Activated CD8-positive, alpha-beta T cell treated with anti-CD3 and anti-CD28 coated beads for 36 hours (primary cell): Measurements from ENCODE around the gene GOLGA8N. TPM values are rescaled to one million over a fixed set of nuclear protein-coding genes. Genes with fewer than 3 reads are reported as not detected.
"Not testable (repeated sequence)": the region's sequence is repeated elsewhere in the genome, so short reads cannot be mapped to it uniquely, and the experiment has no call there.

ENCODE experiments used
- ATAC-seq: fragments of 200-7000 bp; cut with Tn5 transposase; one replicate; pipeline ENCODE4 v1.10.0; 2021; ENCODE audit warnings: mild to moderate bottlenecking, moderate library complexity
- CTCF ChIA-PET: fragments of 350-600 bp; sonication (Branson Sonifier 250); formaldehyde crosslinking; loops from one replicate; lab custom pipeline; 2021; ENCODE audit warnings: antibody characterized with exemption; lab: Charles Lee
- POLR2A ChIA-PET: fragments of 350-600 bp; sonication (Branson Sonifier 250); formaldehyde crosslinking; loops from one replicate; lab custom pipeline; 2021; ENCODE audit warnings: antibody characterized with exemption; lab: Charles Lee
- DNase-seq: peaks from one replicate; pipeline ENCODE4 v3.0.0-alpha.2; 2020
- H3K27ac Mint-ChIP-seq: one replicate; pipeline ENCODE4 v1.8.0; 2021; ENCODE audit warnings: mild to moderate bottlenecking, mixed read lengths
- H3K27me3 Mint-ChIP-seq: one replicate; pipeline ENCODE4 v1.8.0; 2021; ENCODE audit warnings: mixed read lengths
- H3K36me3 Mint-ChIP-seq: one replicate; pipeline ENCODE4 v1.8.0; 2021; ENCODE audit warnings: low read depth, mixed read lengths
- H3K4me1 Mint-ChIP-seq: one replicate; pipeline ENCODE4 v1.8.0; 2021; ENCODE audit warnings: low read depth, mixed read lengths
- H3K4me3 Mint-ChIP-seq: one replicate; pipeline ENCODE4 v1.8.0; 2021; ENCODE audit warnings: mild to moderate bottlenecking, moderate library complexity, mixed read lengths
- H3K9me3 Mint-ChIP-seq: one replicate; pipeline ENCODE4 v1.8.0; 2021; ENCODE audit warnings: mixed read lengths
- intact Hi-C: fragments of 100-400 bp; cut with micrococcal nuclease; formaldehyde crosslinking; loops from one replicate; pipeline ENCODE4 v1.10.0; 2022
- total RNA-seq, 2 experiments: library from RNA; stranded (reverse); gene quantifications; one replicate each; pipeline ENCODE4 v1.2.3, GENCODE V29; 2021
- TF ChIP-seq, protein P1 (sequence below): fragments of 200-600 bp; IDR thresholded peaks from one replicate; pipeline ENCODE4 v1.8.0; 2022; ENCODE audit warnings: antibody characterized with exemption, mild to moderate bottlenecking

The GOLGA8N gene
- total RNA-seq, 2 experiments from 2014 or later: 4.9 to 7.4 TPM

DNA sequence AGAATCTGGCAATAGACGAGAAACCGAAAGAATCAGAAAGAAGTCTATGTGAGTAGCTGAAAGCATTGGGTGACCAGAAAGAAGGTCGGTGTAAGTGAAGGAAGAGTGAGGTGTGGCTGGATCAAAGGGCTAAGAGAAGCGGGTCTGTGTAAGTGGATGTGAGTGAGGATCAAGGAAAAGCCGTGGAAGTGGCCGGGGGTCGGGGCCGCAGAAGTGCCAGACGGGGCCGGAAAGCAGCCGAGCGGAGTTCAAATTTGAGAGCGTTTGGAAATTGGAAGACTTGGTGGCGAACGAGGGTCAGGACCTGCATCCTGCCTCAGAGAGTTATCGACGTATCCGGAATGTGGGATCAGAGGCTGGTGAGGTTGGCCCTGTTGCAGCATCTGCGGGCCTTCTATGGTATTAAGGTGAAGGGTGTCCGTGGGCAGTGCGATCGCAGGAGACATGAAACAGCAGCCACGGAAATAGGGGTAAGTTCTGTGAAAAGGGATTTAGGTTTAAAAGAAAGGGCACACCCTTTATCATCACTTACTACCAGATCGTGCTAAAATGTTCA, 22.7 kb downstream of the GOLGA8N start:
- DNase-seq (peak; percentile 29), ATAC-seq (peak; percentile 2)
- H3K27me3 Mint-ChIP-seq, H3K4me1 Mint-ChIP-seq, intact Hi-C loops, POLR2A ChIA-PET, H3K9me3 Mint-ChIP-seq, CTCF ChIA-PET: not testable (repeated sequence)
- H3K36me3 Mint-ChIP-seq: peaks cover 19% of the 10 kb centered on the region
- peak overlapping the region; percentile 95 for H3K4me3 Mint-ChIP-seq
- H3K27ac Mint-ChIP-seq: peak overlapping the region; percentile 98

DNA sequence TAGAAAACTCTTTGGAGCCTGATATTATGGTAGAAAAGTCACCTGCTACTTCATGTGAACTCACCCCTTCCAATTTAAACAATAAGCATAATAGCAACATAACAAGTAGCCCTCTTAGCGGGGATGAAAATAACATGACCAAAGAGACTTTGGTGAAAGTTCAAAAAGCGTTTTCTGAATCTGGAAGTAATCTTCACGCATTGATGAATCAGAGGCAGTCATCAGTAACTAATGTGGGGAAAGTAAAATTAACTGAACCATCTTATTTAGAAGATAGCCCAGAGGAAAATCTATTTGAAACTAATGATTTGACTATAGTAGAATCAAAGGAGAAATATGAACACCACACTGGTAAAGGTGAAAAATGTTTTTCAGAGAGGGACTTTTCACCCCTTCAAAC, 43.2 kb downstream of the GOLGA8N start:
- Mint-ChIP-seq H3K9me3 (no peaks in the 10 kb centered on the region), H3K4me3 (no peak overlapping the region), H3K36me3 (peaks cover 51% of the 10 kb centered on the region), H3K27ac (no peak overlapping the region), H3K27me3 (peaks cover 2% of the 10 kb centered on the region), H3K4me1 (no peaks in the 10 kb centered on the region)
- TF ChIP-seq, protein P1, sequence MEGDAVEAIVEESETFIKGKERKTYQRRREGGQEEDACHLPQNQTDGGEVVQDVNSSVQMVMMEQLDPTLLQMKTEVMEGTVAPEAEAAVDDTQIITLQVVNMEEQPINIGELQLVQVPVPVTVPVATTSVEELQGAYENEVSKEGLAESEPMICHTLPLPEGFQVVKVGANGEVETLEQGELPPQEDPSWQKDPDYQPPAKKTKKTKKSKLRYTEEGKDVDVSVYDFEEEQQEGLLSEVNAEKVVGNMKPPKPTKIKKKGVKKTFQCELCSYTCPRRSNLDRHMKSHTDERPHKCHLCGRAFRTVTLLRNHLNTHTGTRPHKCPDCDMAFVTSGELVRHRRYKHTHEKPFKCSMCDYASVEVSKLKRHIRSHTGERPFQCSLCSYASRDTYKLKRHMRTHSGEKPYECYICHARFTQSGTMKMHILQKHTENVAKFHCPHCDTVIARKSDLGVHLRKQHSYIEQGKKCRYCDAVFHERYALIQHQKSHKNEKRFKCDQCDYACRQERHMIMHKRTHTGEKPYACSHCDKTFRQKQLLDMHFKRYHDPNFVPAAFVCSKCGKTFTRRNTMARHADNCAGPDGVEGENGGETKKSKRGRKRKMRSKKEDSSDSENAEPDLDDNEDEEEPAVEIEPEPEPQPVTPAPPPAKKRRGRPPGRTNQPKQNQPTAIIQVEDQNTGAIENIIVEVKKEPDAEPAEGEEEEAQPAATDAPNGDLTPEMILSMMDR: no peak
- CTCF ChIA-PET: no interaction called here
- ATAC-seq (no peak), DNase-seq (no peak)
- intact Hi-C loops: no loop called here
- POLR2A ChIA-PET: no interaction called here

DNA sequence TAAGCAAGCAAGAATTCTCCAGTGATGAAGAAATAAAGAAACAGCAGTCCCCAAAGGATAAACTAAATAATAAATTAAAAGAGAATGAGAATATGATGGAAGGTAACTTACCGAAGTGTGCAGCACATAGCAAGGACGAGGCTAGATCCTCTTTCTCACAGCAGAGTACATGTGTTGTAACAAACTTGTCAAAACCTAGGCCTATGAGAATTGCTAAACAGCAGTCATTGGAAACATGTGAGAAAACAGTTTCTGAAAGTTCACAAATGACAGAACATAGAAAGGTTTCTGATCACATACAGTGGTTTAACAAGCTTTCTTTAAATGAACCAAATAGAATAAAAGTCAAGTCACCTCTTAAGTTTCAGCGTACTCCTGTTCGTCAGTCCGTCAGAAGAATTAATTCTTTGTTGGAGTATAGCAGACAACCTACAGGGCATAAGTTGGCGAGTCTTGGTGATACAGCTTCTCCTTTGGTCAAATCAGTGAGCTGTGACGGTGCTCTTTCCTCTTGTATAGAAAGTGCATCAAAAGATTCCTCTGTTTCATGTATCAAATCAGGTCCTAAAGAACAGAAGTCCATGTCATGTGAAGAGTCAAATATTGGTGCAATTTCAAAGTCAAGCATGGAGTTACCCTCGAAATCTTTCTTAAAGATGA, 43.8 kb downstream of the GOLGA8N start:
- no peak for DNase-seq
- no peak for ATAC-seq
- Mint-ChIP-seq H3K4me1 (no peaks in the 10 kb centered on the region), H3K9me3 (no peaks in the 10 kb centered on the region), H3K27ac (no peak overlapping the region), H3K36me3 (peaks cover 50% of the 10 kb centered on the region), H3K27me3 (peaks cover 2% of the 10 kb centered on the region), H3K4me3 (no peak overlapping the region)
- CTCF ChIA-PET: no interaction called here
- TF ChIP-seq, protein P1: no peak
- POLR2A ChIA-PET: no interaction called here
- intact Hi-C loops: no loop called here

DNA sequence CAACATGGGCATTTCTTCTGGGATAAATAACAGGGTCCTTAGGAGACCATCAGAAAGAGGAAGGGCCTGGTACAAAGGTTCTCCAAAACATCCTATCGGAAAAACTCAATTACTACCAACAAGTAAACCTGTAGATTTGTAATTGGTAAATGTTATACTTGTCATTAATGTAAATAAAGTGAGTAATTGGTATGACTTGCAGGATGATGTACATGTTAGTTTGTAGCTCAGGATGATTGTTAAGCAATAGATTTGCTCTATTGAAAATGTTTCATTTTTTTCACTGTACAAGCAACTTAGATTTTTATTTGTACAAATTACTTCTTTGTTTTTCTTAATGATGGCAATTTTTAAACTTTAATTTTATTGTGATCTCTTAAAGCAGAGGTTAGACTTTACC, 44.4 kb downstream of the GOLGA8N start:
- H3K4me1 Mint-ChIP-seq: no peaks in the 10 kb centered on the region
- TF ChIP-seq, protein P1: no peak
- H3K36me3 Mint-ChIP-seq: peaks cover 50% of the 10 kb centered on the region
- peaks cover 2% of the 10 kb centered on the region for H3K27me3 Mint-ChIP-seq
- no peak overlapping the region for H3K27ac Mint-ChIP-seq
- POLR2A ChIA-PET: no interaction called here
- no peaks in the 10 kb centered on the region for H3K9me3 Mint-ChIP-seq
- CTCF ChIA-PET: no interaction called here
- ATAC-seq: no peak
- intact Hi-C loops: no loop called here
- no peak for DNase-seq
- H3K4me3 Mint-ChIP-seq: no peak overlapping the region

DNA sequence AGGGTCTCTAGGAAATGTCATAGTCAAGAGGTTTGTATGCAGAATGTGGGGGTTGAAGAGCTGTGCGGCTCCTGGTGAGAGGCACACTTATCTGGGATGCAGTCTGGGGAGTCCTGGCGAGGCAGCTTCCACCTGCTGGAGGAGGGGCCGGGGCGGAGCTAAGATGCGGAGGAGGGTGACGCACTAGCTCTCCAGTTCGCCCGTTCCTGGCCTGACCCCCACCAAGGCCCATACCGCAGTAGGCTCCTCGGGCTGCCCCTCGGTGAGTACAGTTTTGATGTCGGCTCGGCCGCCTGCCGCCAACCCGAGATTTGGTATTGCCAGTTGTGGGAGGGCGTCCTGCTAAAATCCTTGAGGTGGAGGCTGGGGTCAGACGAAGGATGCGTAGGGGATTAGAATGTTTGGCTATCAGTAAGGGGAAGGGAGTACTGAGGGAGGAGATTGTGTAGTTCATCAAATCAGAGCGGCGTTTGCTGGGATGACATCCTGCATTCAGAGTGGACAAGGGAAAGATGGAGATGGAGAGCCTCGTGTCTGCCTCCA, 48.3 kb downstream of the GOLGA8N start, which contains the start of gene SCG5:
Gene SCG5 (plus strand): TSS at position 194 of the 543 bp plus-strand sequence. CDS start 1,883 bp downstream, outside the sequence.
- H3K27ac Mint-ChIP-seq: no peak within 1 kb of the TSS
- ChIA-PET CTCF (interaction anchor here (1.2 to 2.9 kb wide), 2 partner anchors 10 to 21 kb away, joined by 3 to 12 read pairs; no protein-coding TSS in a partner anchor), POLR2A (no interaction called here)
- ATAC-seq (no peak), DNase-seq (no peak)
- H3K9me3 Mint-ChIP-seq: no peaks in the 10 kb centered on the region
- H3K4me3 Mint-ChIP-seq: no peak within 1 kb of the TSS
- intact Hi-C loops: no loop called here
- peaks cover 2% of the 10 kb centered on the region for H3K27me3 Mint-ChIP-seq
- TF ChIP-seq, protein P1: no peak
- H3K4me1 Mint-ChIP-seq: no peaks in the 10 kb centered on the region
- H3K36me3 Mint-ChIP-seq: peaks cover 23% of the 10 kb centered on the region
